ENCODE data around the gene DUSP22. TPM values are rescaled to one million over a fixed set of nuclear protein-coding genes. Genes with fewer than 3 reads are reported as not detected.

The DUSP22 gene
- total RNA-seq, 2 donors from 2014 or later = 20.5 to 24.5 TPM

DNA sequence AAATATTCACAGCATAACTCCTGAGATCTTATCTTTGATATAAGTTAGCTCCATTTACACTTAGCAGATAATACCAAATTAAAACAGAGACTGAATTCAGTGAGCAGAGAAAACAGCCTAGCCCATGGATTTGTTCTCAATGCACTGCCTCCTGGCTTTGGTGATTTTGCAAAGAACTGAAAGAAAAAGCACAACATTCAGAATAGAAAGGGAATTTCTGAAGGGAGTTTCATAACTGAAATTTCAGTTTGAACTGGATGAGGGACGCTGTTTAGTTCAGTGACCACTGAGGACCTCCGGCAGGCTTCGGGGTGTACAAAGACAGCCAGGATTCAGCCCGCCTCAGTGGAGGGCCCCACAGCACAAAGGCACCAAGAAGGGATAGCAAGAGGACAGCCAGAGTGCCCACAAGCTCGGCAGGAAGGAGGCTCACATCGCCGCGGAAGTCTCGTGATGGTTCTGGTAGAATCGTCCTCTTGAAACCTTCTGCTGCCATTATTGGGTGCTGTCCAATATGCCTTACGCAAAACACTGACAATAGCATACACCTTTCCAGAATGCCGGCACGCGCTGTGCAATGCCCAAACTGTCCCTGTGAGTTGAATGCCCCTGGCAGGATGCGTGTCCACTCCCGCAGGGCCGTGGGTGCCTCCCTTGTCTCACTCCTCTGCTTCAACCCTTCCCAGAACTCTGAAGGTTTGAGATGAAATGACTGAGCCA lies 89.6 kb downstream of the DUSP22 start:
- Histone ChIP-seq H3K36me3 (no peaks in the 10 kb centered on the region), H3K4me1 (no peaks in the 10 kb centered on the region), H3K9me3 (no peaks in the 10 kb centered on the region), H3K27me3 (no peaks in the 10 kb centered on the region), H3K27ac (no peak overlapping the region), H3K4me3 (no peak overlapping the region), H3K9ac (ENCODE audit: low read depth in 2 of 2, low read length in 2 of 2) (no peak overlapping the region)
- intact Hi-C loops (cut with DNase I) = no loop called here
- TF ChIP-seq, protein P1, sequence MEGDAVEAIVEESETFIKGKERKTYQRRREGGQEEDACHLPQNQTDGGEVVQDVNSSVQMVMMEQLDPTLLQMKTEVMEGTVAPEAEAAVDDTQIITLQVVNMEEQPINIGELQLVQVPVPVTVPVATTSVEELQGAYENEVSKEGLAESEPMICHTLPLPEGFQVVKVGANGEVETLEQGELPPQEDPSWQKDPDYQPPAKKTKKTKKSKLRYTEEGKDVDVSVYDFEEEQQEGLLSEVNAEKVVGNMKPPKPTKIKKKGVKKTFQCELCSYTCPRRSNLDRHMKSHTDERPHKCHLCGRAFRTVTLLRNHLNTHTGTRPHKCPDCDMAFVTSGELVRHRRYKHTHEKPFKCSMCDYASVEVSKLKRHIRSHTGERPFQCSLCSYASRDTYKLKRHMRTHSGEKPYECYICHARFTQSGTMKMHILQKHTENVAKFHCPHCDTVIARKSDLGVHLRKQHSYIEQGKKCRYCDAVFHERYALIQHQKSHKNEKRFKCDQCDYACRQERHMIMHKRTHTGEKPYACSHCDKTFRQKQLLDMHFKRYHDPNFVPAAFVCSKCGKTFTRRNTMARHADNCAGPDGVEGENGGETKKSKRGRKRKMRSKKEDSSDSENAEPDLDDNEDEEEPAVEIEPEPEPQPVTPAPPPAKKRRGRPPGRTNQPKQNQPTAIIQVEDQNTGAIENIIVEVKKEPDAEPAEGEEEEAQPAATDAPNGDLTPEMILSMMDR (IDR thresholded peaks at IDR 0.05) = no peak
- no peak for DNase-seq

DNA sequence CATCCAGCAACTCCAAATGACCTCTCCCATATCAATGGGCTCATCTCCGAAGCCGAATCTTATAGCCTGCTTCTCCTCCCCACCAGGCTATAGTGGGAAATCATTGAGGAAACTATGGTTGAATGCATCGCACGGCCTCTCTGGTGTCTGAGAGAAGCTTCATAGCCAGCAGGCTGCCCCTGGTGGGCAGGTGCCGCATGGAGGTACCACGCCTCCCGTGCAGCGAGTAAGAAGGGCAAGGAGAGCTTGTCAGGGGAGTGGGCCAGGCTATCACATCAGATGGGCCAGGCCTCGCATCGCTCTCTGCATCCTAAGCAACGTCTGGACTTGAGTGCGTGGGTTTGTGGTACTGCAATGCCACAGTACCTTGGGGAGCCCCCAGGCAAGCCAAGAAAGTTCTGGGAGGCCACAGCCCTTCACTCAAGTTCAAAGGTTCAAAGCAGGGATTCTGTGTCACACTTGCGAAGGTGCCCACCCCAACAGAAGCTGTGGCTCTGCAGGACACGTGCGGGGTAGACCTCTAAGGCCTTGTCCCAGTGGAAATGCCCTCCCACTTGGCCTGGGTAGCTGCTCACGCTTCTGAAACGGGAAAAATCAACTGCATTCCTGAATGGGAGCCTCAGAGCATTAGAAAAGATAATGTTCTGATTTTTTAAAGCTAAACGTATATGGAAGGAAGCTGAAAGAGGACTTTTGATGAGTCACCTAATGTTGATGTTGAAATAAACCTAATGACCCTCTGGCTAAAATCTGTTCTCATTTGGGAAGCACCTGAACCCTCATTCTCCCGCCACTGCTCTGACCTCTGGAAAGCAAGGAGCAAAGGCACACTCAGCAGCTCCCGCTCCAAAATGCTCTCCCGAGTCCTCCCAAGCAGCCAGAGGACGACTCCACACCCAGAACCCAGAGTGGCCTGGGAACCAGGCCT lies 90.9 kb downstream of the DUSP22 start:
- Histone ChIP-seq H3K4me3 (no peak overlapping the region), H3K4me1 (no peaks in the 10 kb centered on the region), H3K9ac (ENCODE audit: low read depth in 2 of 2, low read length in 2 of 2) (no peak overlapping the region), H3K27me3 (no peaks in the 10 kb centered on the region), H3K9me3 (no peaks in the 10 kb centered on the region), H3K27ac (no peak overlapping the region), H3K36me3 (no peaks in the 10 kb centered on the region)
- DNase-seq = no peak
- intact Hi-C loops (cut with DNase I) = no loop called here
- TF ChIP-seq, protein P1 (IDR thresholded peaks at IDR 0.05) = no peak

DNA sequence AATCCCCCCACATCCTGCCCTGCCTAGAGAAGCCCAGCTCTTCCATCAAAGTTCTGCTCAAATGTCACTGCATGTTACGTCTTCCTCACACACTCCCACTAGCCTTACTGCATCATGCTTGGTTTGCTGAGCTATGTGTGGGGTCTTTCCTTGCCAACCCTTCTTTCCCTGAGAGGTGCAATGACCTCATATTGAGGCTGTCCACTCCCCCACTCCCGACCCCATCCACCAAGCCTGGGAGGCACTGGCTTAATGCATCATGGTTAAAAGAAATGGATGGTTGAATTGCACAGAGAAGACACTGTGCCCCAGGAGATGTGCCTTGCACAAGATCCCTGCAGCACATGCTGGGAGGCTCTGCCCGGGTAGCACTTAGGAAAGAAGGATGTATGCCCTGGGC lies 91.6 kb downstream of the DUSP22 start:
- Histone ChIP-seq H3K9me3 (no peaks in the 10 kb centered on the region), H3K9ac (ENCODE audit: low read depth in 2 of 2, low read length in 2 of 2) (no peak overlapping the region), H3K27ac (no peak overlapping the region), H3K4me3 (no peak overlapping the region), H3K27me3 (no peaks in the 10 kb centered on the region), H3K4me1 (no peaks in the 10 kb centered on the region), H3K36me3 (no peaks in the 10 kb centered on the region)
- TF ChIP-seq, protein P1 (IDR thresholded peaks at IDR 0.05) = no peak
- DNase-seq = no peak
- intact Hi-C loops (cut with DNase I) = no loop called here

DNA sequence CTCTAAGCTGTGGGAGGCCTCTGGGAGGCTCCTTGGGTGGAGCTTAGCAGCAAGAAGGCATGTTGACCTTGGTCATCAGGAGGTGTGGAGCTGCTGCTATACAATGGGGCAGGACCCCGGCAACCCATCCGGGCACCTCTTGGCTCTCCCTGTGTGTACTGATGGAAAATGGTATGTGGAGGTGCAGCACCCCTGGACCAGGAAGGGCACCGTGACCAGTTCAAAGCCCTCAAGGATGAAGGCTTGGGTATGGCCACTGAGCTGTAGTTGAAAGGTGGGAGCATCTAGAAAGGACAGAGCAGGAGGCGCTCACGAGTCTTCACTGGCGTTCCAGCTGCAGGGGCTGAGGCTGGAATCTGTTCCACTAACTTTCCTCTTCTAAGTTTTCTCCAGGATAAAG lies 92.6 kb downstream of the DUSP22 start:
- intact Hi-C loops (cut with DNase I) = no loop called here

DNA sequence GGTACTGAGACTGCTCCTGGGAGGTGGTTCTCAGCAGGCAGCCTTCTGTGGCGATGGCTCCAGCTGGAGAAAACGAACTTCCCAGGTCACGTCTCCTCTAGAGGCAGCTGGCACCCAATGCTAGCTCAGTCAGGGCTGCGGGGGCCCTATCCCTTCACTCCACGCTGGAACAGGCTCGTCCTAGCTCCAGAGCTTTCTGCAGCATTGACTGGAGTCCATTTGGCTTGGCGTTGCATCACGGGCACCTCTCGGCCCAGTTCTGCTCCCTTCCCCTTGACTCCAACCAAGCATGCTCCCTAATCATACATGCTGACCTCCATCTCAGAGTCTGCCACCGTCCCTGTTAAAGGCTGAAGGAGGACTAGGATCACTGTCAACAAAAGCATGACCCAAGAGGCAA lies 93.3 kb downstream of the DUSP22 start:
- Histone ChIP-seq H3K9me3 (no peaks in the 10 kb centered on the region), H3K27ac (no peak overlapping the region), H3K36me3 (no peaks in the 10 kb centered on the region), H3K27me3 (peaks cover 11% of the 10 kb centered on the region), H3K4me3 (no peak overlapping the region), H3K4me1 (no peaks in the 10 kb centered on the region), H3K9ac (ENCODE audit: low read depth in 2 of 2, low read length in 2 of 2) (no peak overlapping the region)
- DNase-seq = no peak
- TF ChIP-seq, protein P1 (IDR thresholded peaks at IDR 0.05) = no peak
- intact Hi-C loops (cut with DNase I) = no loop called here

More for the DNA sequence above, 92.6 kb downstream of the DUSP22 start:
- Histone ChIP-seq H3K4me3 (no peak overlapping the region), H3K9ac (ENCODE audit: low read depth in 2 of 2, low read length in 2 of 2) (no peak overlapping the region), H3K27ac (no peak overlapping the region), H3K4me1 (no peaks in the 10 kb centered on the region), H3K9me3 (no peaks in the 10 kb centered on the region), H3K27me3 (peaks cover 4% of the 10 kb centered on the region), H3K36me3 (no peaks in the 10 kb centered on the region)
- TF ChIP-seq, protein P1 (IDR thresholded peaks at IDR 0.05) = no peak
- no peak for DNase-seq

Measured in colonic mucosa (tissue), 4 donors.